Activated CD4-positive, alpha-beta T cell treated with anti-CD3 and anti-CD28 coated beads for 36 hours (primary cell): ENCODE measurements around the gene VAMP7. TPM values are rescaled to one million over a fixed set of nuclear protein-coding genes. Genes with fewer than 3 reads are reported as not detected.
"Not testable (repeated sequence)": the region's sequence is repeated elsewhere in the genome, so short reads cannot be mapped to it uniquely, and the experiment has no call there.

Experiments used
- ATAC-seq: fragments of 200-7000 bp; cut with Tn5 transposase; one replicate; pipeline ENCODE4 v1.10.0; 2021; ENCODE audit warnings: mild to moderate bottlenecking, moderate library complexity
- CTCF ChIA-PET: fragments of 350-600 bp; sonication (Branson Sonifier 250); formaldehyde crosslinking; loops from one replicate; lab custom pipeline; 2021; ENCODE audit warnings: antibody characterized with exemption; lab: Charles Lee
- POLR2A ChIA-PET: fragments of 350-600 bp; sonication (Branson Sonifier 250); formaldehyde crosslinking; loops from one replicate; lab custom pipeline; 2021; ENCODE audit warnings: antibody characterized with exemption, inconsistent platforms; lab: Charles Lee
- DNase-seq: peaks from one replicate; pipeline ENCODE4 v3.0.0-alpha.2; 2020
- H3K27ac Mint-ChIP-seq: one replicate; pipeline ENCODE4 v1.8.0; 2021; ENCODE audit warnings: mixed read lengths
- H3K27me3 Mint-ChIP-seq: one replicate; pipeline ENCODE4 v1.8.0; 2021; ENCODE audit warnings: mixed read lengths
- H3K36me3 Mint-ChIP-seq: one replicate; pipeline ENCODE4 v1.8.0; 2021; ENCODE audit warnings: low read depth, mixed read lengths
- H3K4me1 Mint-ChIP-seq: one replicate; pipeline ENCODE4 v1.8.0; 2021; ENCODE audit warnings: mixed read lengths
- H3K4me3 Mint-ChIP-seq: one replicate; pipeline ENCODE4 v1.8.0; 2021; ENCODE audit warnings: mild to moderate bottlenecking, moderate library complexity, mixed read lengths
- H3K9me3 Mint-ChIP-seq: one replicate; pipeline ENCODE4 v1.8.0; 2021; ENCODE audit warnings: low read depth, mixed read lengths
- intact Hi-C, 2 experiments: fragments of 100-400 bp; cut with DNase I in 1 of 2; cut with micrococcal nuclease in 1 of 2; formaldehyde crosslinking; loops; one replicate each; pipeline versions ENCODE4 v1.14.2 to v1.15.1; 2022 to 2024; cut with DNase I, micrococcal nuclease
- total RNA-seq, 2 experiments: library from RNA; stranded (reverse); gene quantifications; one replicate each; pipeline ENCODE4 v1.2.3, GENCODE V29; 2021

VAMP7 gene
- total RNA-seq, 2 experiments from 2014 or later, result 34.9 to 37.2 TPM

DNA sequence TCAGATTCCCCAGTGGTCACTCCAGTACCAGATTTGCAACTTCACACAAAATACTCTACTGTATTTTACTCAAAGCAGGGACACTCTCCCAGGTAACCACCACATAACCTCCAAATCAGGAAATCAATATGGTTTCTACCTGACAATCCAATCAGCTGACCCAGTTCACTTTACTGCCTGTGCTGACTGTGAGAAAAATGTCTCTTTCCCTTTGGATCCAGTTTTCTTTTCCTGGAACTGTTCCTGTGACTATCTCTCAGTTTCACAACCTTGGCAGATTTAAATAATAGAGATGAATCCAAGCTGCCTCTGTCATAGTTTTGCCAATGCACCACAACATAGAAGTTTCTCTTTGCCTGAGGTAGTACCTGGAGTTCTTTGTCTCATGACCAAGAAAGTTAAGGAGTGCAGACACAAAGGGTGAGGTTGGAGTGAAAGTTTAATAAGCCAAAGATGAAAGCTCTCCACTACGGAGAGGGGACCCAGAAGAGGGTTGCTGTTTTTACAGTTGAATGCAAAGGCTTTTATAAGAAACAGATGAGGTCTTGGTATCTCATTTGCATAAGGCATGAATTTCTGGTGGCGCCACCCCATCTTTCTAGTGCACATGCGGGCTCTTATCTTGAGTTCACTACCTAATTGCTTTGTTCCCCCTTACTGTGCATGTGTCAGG lies 86.6 kb downstream of the VAMP7 start:
- CTCF ChIA-PET, result no interaction called here
- Mint-ChIP-seq H3K36me3 (no peaks in the 10 kb centered on the region), H3K4me1 (no peaks in the 10 kb centered on the region), H3K4me3 (no peak overlapping the region), H3K27ac (no peak overlapping the region), H3K27me3 (peaks cover 13% of the 10 kb centered on the region), H3K9me3 (peaks cover 24% of the 10 kb centered on the region)
- POLR2A ChIA-PET, result no interaction called here
- intact Hi-C loops, result no loop called here
- DNase-seq (no peak), ATAC-seq (no peak)

DNA sequence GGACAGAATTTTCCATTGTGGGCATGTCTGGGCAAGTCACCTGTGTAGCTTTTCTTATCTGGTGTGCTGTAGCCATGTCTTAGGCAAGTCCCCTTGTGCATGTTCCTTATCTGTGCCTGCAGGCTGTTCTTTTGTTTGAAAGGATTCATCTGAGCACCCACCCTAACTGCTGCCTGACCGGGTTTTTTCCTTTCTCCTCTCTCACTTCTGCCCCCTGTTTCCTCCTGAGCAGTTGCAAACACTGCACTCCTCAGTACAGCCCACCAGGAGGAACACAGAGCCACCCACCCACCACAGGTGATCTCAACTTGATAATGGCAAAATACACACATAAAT lies 87.1 kb downstream of the VAMP7 start:
- POLR2A ChIA-PET, result no interaction called here
- H3K9me3 Mint-ChIP-seq, result peaks cover 24% of the 10 kb centered on the region
- H3K27ac Mint-ChIP-seq, result no peak overlapping the region
- no peak for DNase-seq
- ATAC-seq, result no peak
- no peaks in the 10 kb centered on the region for H3K4me1 Mint-ChIP-seq
- intact Hi-C loops, result no loop called here
- no peaks in the 10 kb centered on the region for H3K36me3 Mint-ChIP-seq
- CTCF ChIA-PET, result no interaction called here
- H3K4me3 Mint-ChIP-seq, result no peak overlapping the region
- peaks cover 13% of the 10 kb centered on the region for H3K27me3 Mint-ChIP-seq

DNA sequence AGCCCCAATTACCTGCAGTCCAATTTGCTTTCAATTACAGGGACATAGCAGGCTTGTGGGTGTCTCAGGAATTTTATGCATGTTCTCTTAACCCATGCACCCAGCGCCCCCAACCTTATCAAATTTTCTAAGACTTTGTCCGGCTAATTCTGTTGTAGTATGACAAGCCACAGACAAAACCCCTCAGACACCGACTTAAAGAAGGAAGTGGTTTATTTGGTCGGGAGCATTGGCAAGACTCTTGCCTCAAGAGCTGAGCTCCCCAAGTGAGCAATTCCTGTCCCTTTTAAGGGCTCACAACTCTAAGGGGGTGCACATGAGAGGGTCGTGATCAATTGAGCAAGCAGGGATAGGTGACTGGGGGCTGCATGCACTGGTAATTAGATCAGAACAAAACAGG lies 87.6 kb downstream of the VAMP7 start:
- Mint-ChIP-seq H3K27ac (no peak overlapping the region), H3K27me3 (peaks cover 13% of the 10 kb centered on the region), H3K9me3 (peaks cover 20% of the 10 kb centered on the region), H3K4me1 (no peaks in the 10 kb centered on the region), H3K4me3 (no peak overlapping the region), H3K36me3 (no peaks in the 10 kb centered on the region)
- intact Hi-C loops, result no loop called here
- CTCF ChIA-PET, result no interaction called here
- no peak for ATAC-seq
- DNase-seq, result no peak
- POLR2A ChIA-PET, result no interaction called here

DNA sequence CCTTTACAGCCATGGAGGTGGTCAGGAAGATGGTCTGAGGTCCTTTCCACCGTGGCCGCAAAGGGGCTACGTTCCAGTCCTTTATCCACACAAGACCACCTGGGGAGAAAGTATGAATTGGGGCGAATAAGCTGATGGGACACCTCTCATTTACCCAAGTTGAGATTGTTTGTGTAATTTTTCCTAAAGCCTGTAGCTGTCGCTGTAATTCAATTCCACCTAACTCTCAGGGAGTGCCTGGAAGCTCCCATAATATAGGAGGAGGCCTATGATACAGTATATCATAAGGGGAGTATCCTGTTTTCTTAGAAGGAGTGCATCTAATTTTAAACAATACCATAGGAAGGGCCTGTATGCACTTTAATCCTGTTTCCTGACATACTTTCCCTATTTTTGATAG lies 90.5 kb downstream of the VAMP7 start:
- ATAC-seq, H3K4me1 Mint-ChIP-seq, H3K27ac Mint-ChIP-seq, POLR2A ChIA-PET, intact Hi-C loops, DNase-seq, H3K36me3 Mint-ChIP-seq, CTCF ChIA-PET, H3K4me3 Mint-ChIP-seq: not testable (repeated sequence)
- H3K9me3 Mint-ChIP-seq, result peaks cover 11% of the 10 kb centered on the region
- H3K27me3 Mint-ChIP-seq, result peaks cover 11% of the 10 kb centered on the region

DNA sequence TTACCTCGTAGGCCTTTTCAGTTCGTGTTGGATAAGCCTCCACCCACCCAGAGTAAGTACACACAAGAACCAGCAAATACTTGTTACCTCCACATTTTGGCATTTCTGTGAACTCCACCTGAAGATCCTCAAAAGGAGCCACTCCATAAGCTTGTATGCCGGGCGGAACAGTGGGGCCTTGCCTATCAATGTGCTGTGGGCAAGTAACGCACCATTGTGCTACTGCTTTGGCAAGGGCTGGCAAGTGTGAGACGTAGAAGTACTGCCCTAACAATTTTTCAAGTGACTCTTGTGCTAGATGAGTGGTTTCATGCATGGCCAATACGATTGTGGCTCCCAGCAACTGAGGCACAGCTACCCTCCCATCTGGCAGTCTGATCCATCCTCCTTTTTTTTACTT lies 91.1 kb downstream of the VAMP7 start:
- intact Hi-C loops, DNase-seq, H3K36me3 Mint-ChIP-seq, POLR2A ChIA-PET, ATAC-seq, H3K27me3 Mint-ChIP-seq, H3K4me1 Mint-ChIP-seq, H3K27ac Mint-ChIP-seq, H3K4me3 Mint-ChIP-seq, CTCF ChIA-PET: not testable (repeated sequence)
- H3K9me3 Mint-ChIP-seq, result peaks cover 11% of the 10 kb centered on the region

DNA sequence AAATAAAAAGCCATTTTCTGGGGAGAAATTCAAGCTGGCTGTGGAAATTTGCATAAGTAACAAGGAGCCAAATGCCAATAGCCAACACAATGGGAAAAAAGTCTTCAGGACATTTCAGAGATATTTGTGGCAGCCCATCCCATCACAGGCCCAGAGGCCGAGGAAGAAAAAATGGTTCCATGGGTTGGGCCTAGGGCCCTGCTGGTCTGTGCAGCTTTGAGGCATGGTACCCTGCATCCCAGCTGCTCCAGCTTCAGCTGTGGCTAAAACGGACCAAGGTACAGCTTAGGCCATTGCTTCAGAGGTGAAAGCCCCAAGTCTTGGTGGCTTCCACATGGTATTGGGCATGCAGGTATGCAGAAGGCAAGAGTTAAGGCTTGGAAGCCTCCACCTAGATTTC lies 102.2 kb downstream of the VAMP7 start:
- Mint-ChIP-seq H3K9me3 (peaks cover 5% of the 10 kb centered on the region), H3K4me3 (no peak overlapping the region), H3K27ac (no peak overlapping the region), H3K36me3 (no peaks in the 10 kb centered on the region), H3K4me1 (no peaks in the 10 kb centered on the region), H3K27me3 (no peaks in the 10 kb centered on the region)
- CTCF ChIA-PET, result no interaction called here
- ATAC-seq (no peak), DNase-seq (no peak)
- intact Hi-C loops, result no loop called here
- POLR2A ChIA-PET, result no interaction called here

DNA sequence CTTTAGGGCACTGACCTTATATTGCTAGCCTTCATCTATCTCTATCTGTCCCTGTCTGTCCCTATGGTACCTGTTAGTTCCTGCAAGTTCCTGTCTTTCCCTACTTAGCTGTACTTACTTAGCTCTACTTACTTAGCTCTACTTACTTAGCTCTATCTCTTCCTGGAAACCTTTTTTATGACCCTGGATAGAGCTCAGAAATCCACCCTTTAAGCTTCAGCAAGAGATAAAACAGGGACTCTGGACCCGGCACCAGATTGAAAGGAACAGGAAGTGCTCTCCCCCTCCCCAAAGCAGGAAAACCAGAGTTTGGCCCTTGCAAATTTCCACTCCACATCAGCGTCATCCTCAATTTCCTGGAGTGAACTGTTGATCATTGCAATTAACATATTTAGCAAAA lies 104.1 kb downstream of the VAMP7 start:
- ATAC-seq (no peak), DNase-seq (no peak)
- peaks cover 5% of the 10 kb centered on the region for H3K9me3 Mint-ChIP-seq
- H3K4me1 Mint-ChIP-seq, result no peaks in the 10 kb centered on the region
- CTCF ChIA-PET, result no interaction called here
- POLR2A ChIA-PET, result no interaction called here
- no peak overlapping the region for H3K27ac Mint-ChIP-seq
- intact Hi-C loops, result no loop called here
- no peaks in the 10 kb centered on the region for H3K36me3 Mint-ChIP-seq
- H3K4me3 Mint-ChIP-seq, result no peak overlapping the region
- H3K27me3 Mint-ChIP-seq, result no peaks in the 10 kb centered on the region

DNA sequence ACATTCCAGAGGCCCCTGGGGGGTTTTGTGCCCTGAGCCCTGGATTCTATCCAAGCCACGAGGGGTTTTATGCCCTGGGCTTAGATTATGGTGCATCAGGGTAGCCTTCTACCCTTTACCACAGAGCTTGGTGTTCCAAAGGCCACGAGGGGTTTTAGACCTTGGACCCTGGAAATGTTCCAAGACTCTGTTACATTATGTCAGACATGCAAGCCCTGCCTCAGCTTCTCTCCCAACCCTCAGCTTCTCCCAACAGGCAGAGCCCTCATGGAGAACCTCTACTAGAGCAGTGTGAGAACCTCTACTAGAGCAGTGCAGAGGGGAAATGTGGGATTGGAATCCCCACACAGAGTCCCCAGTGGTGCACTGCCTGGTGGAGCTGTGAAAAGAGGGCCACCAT lies 105.8 kb downstream of the VAMP7 start:
- POLR2A ChIA-PET, CTCF ChIA-PET, H3K27ac Mint-ChIP-seq, H3K27me3 Mint-ChIP-seq, intact Hi-C loops, DNase-seq, H3K4me1 Mint-ChIP-seq, H3K9me3 Mint-ChIP-seq, H3K36me3 Mint-ChIP-seq, ATAC-seq, H3K4me3 Mint-ChIP-seq: not testable (repeated sequence)

DNA sequence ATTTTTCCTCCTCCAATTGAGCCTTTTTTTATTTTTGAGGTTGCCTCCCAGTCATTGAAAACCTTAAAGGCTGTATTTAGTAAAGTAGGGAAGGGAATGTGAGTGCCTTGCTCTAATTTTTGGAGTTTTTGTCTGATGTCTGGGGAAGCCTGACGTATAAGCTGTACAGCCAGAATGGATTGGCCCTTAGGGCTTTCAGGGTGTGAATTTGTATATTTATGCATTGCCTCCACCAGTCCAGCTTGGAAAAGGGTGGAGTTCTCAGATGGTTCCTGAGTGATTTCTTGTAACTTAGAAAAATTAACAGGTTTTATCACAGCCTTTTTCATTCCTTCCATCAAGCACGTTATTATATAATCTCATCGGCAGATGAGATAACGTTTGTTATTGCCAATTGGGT lies 107.7 kb downstream of the VAMP7 start:
- DNase-seq (no peak), ATAC-seq (no peak)
- Mint-ChIP-seq H3K9me3 (no peaks in the 10 kb centered on the region), H3K27me3 (no peaks in the 10 kb centered on the region), H3K27ac (no peak overlapping the region), H3K4me1 (no peaks in the 10 kb centered on the region), H3K36me3 (no peaks in the 10 kb centered on the region), H3K4me3 (no peak overlapping the region)
- POLR2A ChIA-PET, result no interaction called here
- intact Hi-C loops, result no loop called here
- CTCF ChIA-PET, result no interaction called here

Other genes with a start within 250 kb of the VAMP7 start
- 1 to 10 TPM; 1.2 to 2.0 TPM for gene IL9R, start 116.4 kb downstream of the VAMP7 start, total RNA-seq